GM12864 (cell line): ENCODE results near the gene SYT5.
"Not testable (repeated sequence)": the region's sequence is repeated elsewhere in the genome, so short reads cannot be mapped to it uniquely, and the experiment has no call there.

ENCODE experiments used
- DNase-seq: peaks from one replicate; pipeline ENCODE4 v3.0.0-alpha.2; 2011; ENCODE audit warnings: low read depth
- H3K4me3 ChIP-seq: 2 replicates; pipeline ENCODE4 v1.5.1; 2011; ENCODE audit warnings: mild to moderate bottlenecking, low read depth, low read length, control low read depth
- CTCF ChIP-seq: IDR thresholded peaks from 2 replicates; pipeline ENCODE4 v1.5.1; 2011; ENCODE audit warnings: low read depth, mild to moderate bottlenecking, moderate library complexity, low read length, control low read depth, inconsistent platforms; ENCODE audit errors: missing control alignments

Gene SYT5

GRCh38 chr19:55158848-55159749, 21.0 kb downstream of the SYT5 start:
- no peak for DNase-seq
- TF ChIP-seq CTCF: no peak
- no peak overlapping the region for H3K4me3 ChIP-seq

GRCh38 chr19:55158423-55158822, 21.7 kb downstream of the SYT5 start:
- no peak overlapping the region for H3K4me3 ChIP-seq
- no peak for TF ChIP-seq CTCF
- no peak for DNase-seq

- H3K4me3 ChIP-seq: no peak within 1 kb of the TSS
- no peak for DNase-seq
- no peak for TF ChIP-seq CTCF
Measured at GRCh38 chr19:55157064-55157908, 22.8 kb downstream of the SYT5 start, which contains the start of gene TNNI3. Gene TNNI3, minus strand, starts transcription at chr19:55157732. Its CDS starts 143 bp downstream, at chr19:55157589.

GRCh38 chr19:55156202-55157063, 23.7 kb downstream of the SYT5 start:
- TF ChIP-seq CTCF: no peak
- no peak for DNase-seq
- H3K4me3 ChIP-seq: no peak overlapping the region; the same call in 1 of the 2 replicates

GRCh38 chr19:55155784-55156183, 24.3 kb downstream of the SYT5 start:
- DNase-seq, H3K4me3 ChIP-seq: not testable (repeated sequence)

GRCh38 chr19:55153652-55154264, 26.3 kb downstream of the SYT5 start:
- no peak for DNase-seq
- no peak overlapping the region for H3K4me3 ChIP-seq
- no peak for TF ChIP-seq CTCF
